ENCODE results near the gene FOS. TPM values are rescaled to one million over a fixed set of nuclear protein-coding genes. Genes with fewer than 3 reads are reported as not detected.

FOS gene
- total and polyA plus RNA-seq, 2 of the 8 experiments (the other 6 are each of a cell fraction or from before 2014, with no cell fraction given) = 50.2 to 51.8 TPM

- H2AK5ac ChIP-seq (ENCODE audit: low read depth, low read length) = no peak overlapping the region
- WGBS, 2 experiments (ENCODE audit: extremely low coverage in 1 of 2, insufficient coverage in 1 of 2, insufficient read length in 1 of 2, insufficient replicate concordance in 2 of 2, low coverage in 1 of 2, low lambda C conversion rate in 2 of 2, missing lambda C conversion rate in 1 of 2) = 90% methylated on average over 4 of the region's 4 CpGs; no CpG with 5 or more reads in 1 of the 2 experiments
- no peak overlapping the region for H2BK15ac ChIP-seq (ENCODE audit: low read length)
- H3K23me2 ChIP-seq (ENCODE audit: low read depth, low read length) = no peaks in the 10 kb centered on the region
- H3K4me2 ChIP-seq (ENCODE audit: insufficient read depth in 1 of 2, low read depth in 2 of 2, low read length in 2 of 2) = no peak overlapping the region
- H2BK20ac ChIP-seq (ENCODE audit: low read length) = 0 out of 2 replicates have a peak overlapping the region, but pooled peaks have one; percentile 35
- no peaks in the 10 kb centered on the region for H3K9me3 ChIP-seq (ENCODE audit: insufficient read depth in 2 of 2, low read depth in 1 of 2, low read length in 1 of 2)
- FAIRE-seq = no peak
- peaks cover 2 to 10% (median 6%) of the 10 kb centered on the region in 4 experiments; a peak in 5 of 7 replicates for H3K4me1 ChIP-seq (replicated peaks in 1 of 4; ENCODE audit: control insufficient read depth in 3 of 4, insufficient read depth in 4 of 4, low read length in 3 of 4)
- H3K27ac ChIP-seq (ENCODE audit: low read depth, low read length) = no peak overlapping the region
- no peaks in the 10 kb centered on the region for H3K36me3 ChIP-seq (ENCODE audit: control insufficient read depth in 2 of 4, insufficient read depth in 4 of 4, low read length in 3 of 4)
- no peak overlapping the region for H4K91ac ChIP-seq (replicated peaks; ENCODE audit: insufficient read length, low read length)
- H3K79me1 ChIP-seq (ENCODE audit: low read depth, low read length) = no peaks in the 10 kb centered on the region
- no peak overlapping the region for H3K14ac ChIP-seq (ENCODE audit: insufficient read length)
- no peak overlapping the region for H2BK12ac ChIP-seq (ENCODE audit: low read depth, low read length)
- no peak overlapping the region for H2AFZ ChIP-seq (ENCODE audit: low read length)
- no peak overlapping the region for H4K8ac ChIP-seq (ENCODE audit: extremely low read depth, insufficient read depth, low read length)
- no peak overlapping the region for H2BK5ac ChIP-seq (ENCODE audit: low read depth, low read length)
- H3K56ac ChIP-seq (replicated peaks; ENCODE audit: insufficient read length, low read depth, low read length) = no peak overlapping the region
- TF ChIP-seq EGR1 (IDR thresholded peaks at IDR 0.05; ENCODE audit: borderline replicate concordance, low read depth, low read length) = no peak
- TF ChIP-seq SIX5 (IDR thresholded peaks at IDR 0.05; ENCODE audit: low read depth, low read length) = no peak
- no peak for TF ChIP-seq HDAC2 (IDR thresholded peaks at IDR 0.05; ENCODE audit: borderline replicate concordance in 1 of 2, low read depth in 2 of 2, low read length in 2 of 2)
- TF ChIP-seq CEBPB (IDR thresholded peaks at IDR 0.05; ENCODE audit: low read depth, low read length) = no peak
- TF ChIP-seq PHF8 (conservative IDR thresholded peaks at IDR 0.05; ENCODE audit: low read depth, low read length) = no peak
- no peak for TF ChIP-seq SP4 (IDR thresholded peaks at IDR 0.05; ENCODE audit: low read length)
- TF ChIP-seq TBP (IDR thresholded peaks at IDR 0.05; ENCODE audit: low read depth, low read length) = no peak
- no peak for TF ChIP-seq ASH2L (IDR thresholded peaks at IDR 0.05; ENCODE audit: low read length)
- no peak for TF ChIP-seq CHD2 (IDR thresholded peaks at IDR 0.05; ENCODE audit: low read length)
- TF ChIP-seq RBBP5 (IDR thresholded peaks at IDR 0.05; ENCODE audit: borderline replicate concordance, low read depth, low read length) = no peak
- no peak overlapping the region for H2BK120ac ChIP-seq (replicated peaks; ENCODE audit: low read depth, low read length)
- no peak for DNase-seq (ENCODE audit: low read depth in 1 of 2, low spot score in 2 of 2)
- no peak overlapping the region for H4K5ac ChIP-seq (ENCODE audit: insufficient read length, low read depth, low read length)
- CTCF ChIA-PET (ENCODE audit: partially characterized antibody) = interaction anchor here (0.6 to 0.9 kb wide), 2 partner anchors 33 to 36 kb away, joined by 3 read pairs; no protein-coding TSS in a partner anchor
- POLR2A ChIA-PET (ENCODE audit: partially characterized antibody) = interaction anchor here (0.7 to 4.5 kb wide), 7 partner anchors 8 to 40 kb away, joined by 3 to 23 read pairs (median 4); partner anchors contain the start of gene FOS
- no peak overlapping the region for H3K9ac ChIP-seq (replicated peaks in 1 of 4; ENCODE audit: extremely low read depth in 1 of 4, low read depth in 3 of 4, low read length in 3 of 4)
- no peak overlapping the region for H3K4ac ChIP-seq (replicated peaks; ENCODE audit: insufficient read length, low read depth, low read length)
- no peaks in the 10 kb centered on the region for H3K79me2 ChIP-seq (ENCODE audit: control insufficient read depth in 1 of 2, insufficient read depth in 2 of 2, low read length in 2 of 2)
- no peaks in the 10 kb centered on the region for H4K20me1 ChIP-seq (replicated peaks in 1 of 2; ENCODE audit: control insufficient read depth in 1 of 2, insufficient read depth in 2 of 2, low read length in 2 of 2)
- no peak overlapping the region for H3K23ac ChIP-seq (ENCODE audit: insufficient read length)
- no peaks in the 10 kb centered on the region for H3K27me3 ChIP-seq (replicated peaks in 1 of 4; ENCODE audit: control insufficient read depth in 3 of 4, extremely low read depth in 1 of 4, insufficient read depth in 3 of 4, low read length in 3 of 4)
- no peak overlapping the region for H3K4me3 ChIP-seq (ENCODE audit: extremely low read depth in 1 of 4, insufficient read depth in 2 of 4, low read depth in 3 of 4, low read length in 4 of 4)
- no peak overlapping the region for H3K18ac ChIP-seq (ENCODE audit: extremely low read depth, low read length)
These were observed 27.8 kb upstream of the FOS start for GRCh38 chr14:75250800-75251199.
